NCI-H1048 (cell line): ENCODE measurements around the gene LRRC26.

ENCODE experiments used
- DNase-seq: peaks from one replicate; lab custom pipeline; 2025; lab: John Stamatoyannopoulos, UW

LRRC26 gene, protein sequence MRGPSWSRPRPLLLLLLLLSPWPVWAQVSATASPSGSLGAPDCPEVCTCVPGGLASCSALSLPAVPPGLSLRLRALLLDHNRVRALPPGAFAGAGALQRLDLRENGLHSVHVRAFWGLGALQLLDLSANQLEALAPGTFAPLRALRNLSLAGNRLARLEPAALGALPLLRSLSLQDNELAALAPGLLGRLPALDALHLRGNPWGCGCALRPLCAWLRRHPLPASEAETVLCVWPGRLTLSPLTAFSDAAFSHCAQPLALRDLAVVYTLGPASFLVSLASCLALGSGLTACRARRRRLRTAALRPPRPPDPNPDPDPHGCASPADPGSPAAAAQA

DNA sequence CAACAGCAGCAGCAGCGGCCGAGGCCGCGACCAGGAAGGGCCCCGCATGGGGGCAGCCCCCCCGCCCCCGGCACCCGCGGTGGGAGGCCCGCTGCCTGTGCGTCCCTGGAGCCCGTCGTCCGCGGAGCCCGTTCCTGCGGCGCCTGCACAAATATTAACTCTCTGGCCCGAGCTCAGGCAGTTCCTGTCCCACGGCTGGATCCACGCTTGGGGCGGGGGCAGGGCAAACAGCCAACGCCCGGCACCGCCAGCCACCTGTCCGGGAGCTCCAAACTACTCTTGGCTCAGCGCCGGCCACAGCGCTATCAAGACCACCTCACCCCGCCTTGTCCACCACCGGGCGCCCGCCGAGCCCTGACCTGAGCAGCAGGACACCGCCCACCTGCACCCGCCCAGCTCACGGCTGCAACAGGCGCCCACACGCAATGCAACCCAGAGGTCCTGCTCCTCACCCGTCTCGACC, at the start of gene LRRC26:
LRRC26 (minus strand) TSS at position 156 of the 463 bp plus-strand sequence; CDS start at position 48, 108 bp downstream.
- DNase-seq, result no peak

DNA sequence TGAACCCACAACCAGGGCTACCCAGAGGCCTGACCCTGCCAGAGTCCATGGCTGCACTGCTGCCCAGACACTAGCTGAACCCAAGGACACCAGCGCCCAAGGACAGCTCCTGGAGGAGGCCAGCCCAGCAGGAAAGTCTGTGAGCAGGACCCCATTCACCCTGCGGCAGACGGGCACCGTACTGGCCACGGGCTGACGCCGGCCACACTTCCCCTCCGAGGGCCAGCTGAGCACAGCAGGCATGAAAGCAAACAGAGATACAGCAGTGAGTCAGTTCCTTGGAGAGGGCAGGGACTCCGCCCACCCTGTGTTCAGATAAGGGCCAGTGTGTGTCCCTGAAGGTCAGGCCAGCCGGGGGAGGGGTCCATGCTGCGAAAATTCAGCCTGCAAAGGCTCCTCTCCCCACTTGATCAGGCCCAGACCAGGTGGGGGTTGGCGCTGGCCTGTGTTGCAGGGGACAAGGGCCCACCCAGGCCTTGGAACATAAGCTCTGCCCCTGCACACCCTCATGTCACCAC, 49.0 kb upstream of the LRRC26 start:
- no peak for DNase-seq

DNA sequence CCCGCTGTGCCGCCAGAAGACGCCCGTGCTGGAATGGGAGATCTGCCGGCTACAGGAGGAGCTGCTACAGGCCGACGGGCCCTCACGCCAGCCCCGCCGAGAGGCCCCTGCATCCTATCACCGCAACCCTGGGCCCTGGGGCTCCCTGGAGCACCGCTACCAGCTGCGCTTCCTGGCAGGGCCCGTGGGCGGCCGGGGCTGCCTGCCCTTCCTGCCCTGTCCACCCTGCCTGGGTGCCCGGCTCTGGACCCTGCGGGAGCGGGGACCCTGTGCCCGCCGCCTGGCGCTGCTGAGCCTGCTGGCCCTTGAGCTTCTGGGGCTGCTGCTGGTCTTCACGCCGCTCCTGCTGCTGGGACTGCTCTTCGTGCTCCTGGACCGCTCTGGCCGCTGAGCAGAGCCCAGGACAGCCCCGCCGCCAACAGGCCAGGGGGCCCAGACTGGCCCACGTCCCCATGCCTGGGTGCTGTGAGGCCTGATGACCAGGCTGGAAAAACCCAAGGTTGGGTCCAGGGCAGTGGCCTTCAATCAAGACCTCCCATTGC, 48.4 kb upstream of the LRRC26 start:
- no peak for DNase-seq

DNA sequence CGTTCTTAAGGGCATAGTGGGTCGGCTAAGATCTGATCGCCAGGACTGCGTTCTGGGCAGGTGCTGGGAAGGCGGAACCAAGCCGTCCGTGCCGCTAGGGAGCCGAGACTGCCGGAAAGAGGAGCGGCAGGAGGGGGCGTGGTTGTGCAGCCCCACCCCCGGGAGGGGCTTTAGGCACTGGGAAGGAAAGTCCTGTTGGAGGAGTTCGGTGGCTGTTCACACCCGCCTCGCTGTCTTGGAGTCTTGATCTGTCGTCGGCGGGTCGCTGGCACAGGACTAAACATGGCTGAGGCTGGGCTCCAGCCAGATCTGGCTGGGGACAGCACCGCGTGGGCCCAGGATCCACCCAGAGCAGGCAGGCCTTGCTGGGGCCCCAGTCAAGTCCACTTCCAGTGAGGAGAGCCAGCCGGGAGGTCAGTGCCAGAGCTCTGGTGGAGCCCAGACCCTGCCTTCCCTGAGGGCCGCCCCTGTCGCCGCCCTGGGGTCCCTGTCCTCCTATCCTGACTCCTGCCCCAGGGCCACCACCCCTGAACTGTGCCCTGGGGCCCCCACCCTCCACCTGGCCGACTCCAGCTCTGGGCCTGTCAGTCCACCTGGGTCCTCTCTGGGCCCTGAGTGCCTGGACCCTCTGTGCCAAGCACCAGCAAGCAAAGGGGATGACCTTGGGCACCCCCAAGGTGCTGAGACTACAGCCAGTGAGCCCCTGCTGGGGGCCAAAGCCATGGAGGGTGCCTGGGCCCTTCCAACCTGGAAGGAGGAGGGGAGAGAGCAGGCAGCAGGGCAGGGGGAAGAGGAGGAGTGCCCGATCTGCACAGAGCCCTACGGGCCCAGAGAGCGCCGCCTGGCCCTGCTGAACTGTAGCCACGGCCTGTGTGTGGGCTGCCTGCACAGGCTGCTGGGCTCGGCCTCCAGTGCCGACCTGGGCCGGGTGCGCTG, 47.7 kb upstream of the LRRC26 start:
- DNase-seq, result peak; percentile 48

DNA sequence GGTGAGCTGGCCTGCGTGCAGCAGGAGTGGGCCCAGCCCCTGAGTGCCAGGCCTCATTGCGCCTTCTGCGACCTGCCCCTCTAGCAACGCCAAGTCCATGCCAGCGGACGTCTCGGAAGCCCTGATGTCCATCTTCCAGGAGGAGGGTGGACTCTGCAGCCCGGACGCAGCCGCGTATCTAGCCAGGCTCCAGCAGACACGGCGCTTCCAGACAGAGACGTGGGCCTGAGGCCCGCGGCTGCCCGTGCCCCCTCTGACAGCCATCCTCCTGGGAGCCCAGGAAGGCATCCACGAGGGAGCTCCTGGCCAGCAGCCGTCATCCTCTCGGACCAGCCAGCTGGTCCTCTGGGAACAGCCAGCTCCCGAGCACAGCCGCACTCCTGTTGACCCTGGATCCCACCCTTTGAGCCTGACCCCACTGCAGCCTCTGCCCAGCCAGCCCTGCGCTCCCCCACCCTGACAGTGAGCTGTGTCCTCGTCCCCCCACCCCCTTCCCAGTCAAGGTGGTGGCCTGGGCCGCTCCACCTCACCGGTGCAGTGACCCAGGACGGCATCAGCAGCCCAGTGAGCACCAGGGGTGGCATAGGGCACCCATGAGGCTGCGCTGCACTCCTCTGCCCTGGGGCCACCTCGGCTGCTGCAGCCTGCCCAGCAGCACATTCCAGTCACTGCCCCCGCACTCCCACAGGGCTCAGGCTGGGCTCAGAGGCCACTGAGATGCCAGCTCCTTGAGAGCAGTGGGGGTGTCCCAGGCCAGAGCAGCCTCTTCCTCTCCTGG, 46.5 kb upstream of the LRRC26 start:
- no peak for DNase-seq

DNA sequence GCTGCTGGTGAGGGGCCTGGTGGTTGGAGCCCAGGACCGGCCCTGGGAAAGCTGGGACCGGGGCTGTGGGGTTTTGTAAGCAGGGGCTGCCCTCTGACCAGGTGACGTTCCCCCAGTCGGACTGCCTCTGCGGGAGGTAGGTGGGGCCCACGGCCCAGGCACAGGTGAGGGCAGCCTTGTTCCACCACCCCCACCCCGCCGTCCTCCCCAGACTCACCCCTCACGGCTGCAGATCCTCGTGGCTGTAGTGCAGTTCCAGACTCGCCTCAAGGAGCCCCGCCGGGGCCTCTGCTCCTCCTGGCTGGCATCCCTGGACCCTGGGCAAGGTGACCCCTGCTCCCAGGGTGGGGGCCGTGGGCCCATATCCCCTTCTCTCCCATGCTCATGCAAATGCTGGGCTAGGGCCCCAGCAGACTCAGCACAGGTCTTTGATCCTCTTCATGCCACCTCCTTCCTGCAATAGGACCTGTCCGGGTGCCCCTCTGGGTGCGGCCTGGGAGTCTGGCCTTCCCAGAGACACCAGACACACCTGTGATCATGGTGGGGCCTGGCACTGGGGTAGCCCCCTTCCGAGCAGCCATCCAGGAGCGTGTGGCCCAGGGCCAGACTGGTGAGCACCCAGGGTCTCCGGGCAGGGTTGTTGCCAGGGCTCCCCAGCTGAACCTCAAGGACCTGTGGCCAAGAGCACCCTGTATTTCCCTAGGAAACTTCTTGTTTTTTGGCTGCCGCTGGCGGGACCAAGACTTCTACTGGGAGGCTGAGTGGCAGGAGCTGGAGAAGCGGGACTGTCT, 45.5 kb upstream of the LRRC26 start:
- DNase-seq, result no peak

DNA sequence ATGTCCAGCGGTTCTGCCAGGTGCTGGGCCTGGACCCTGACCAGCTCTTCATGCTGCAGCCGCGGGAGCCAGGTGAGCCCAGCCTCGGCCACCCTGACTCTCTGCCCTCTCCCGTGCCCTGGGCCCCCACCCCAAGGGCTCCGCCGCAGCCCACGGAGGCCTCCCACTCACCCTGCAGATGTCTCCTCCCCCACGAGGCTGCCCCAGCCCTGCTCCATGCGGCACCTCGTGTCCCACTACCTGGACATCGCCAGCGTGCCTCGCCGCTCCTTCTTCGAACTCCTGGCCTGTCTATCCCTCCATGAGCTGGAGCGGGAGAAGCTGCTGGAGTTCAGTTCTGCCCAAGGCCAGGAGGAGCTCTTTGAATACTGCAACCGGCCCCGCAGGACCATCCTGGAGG, 44.8 kb upstream of the LRRC26 start:
- no peak for DNase-seq

DNA sequence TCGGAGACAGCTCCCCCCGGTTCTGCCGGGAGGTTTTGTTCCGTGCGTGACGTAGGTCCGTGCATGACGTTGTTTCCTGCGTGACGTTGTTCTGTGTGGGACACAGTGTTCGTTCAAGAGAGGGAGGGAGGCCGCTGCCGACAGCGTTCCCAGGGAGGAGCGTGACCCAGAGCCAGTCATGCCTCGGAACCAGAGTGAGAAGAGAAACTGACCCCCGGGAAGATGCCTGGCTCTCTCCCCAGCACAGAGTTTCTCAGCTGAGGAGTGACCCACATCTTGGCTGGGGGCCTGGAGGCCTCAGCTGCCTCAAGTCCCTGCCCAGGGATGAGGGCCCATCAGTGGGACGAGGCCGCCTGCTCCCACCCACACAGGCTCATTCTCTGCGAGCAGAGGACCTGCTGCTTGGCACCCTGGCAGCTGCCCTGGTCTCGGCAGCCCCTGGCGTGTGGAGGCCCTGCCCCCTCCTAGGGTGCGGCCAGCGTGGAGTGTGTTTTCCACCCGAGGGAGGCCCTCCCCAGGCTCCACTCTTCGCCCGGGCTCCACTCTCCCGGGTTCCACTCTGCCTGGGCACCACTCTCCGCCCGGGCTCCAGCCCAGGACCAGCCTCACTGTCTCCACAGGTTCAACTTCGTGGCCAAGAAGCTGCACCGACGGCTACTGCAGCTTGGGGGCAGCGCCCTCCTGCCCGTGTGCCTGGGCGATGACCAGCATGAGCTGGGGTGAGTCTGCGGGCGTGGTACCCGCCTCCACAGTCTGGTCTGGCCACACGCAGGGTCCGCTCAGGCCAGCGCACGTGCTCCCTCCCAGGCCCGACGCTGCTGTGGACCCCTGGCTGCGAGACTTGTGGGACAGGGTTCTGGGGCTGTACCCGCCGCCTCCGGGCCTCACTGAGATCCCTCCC, 43.6 kb upstream of the LRRC26 start:
- DNase-seq, result no peak

DNA sequence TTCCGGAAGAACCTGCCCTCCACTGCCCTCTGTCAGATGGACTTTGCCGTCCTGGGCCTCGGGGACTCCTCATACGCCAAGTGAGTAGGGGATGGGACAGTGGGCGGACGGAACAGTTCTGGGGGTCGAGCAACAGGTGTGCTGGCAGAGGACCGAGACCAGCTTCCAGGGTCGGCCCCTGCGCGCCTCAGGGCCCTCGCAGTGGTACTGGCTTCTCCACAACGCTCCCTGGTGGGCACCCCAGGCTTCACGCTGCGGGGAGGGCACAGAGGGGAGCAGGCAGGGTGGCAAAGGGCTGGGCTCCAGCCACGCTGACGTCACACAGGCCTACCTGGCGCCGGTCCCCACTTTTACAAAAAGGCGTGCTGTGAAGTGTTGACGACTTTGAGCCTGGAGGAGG, 42.7 kb upstream of the LRRC26 start:
- no peak for DNase-seq

DNA sequence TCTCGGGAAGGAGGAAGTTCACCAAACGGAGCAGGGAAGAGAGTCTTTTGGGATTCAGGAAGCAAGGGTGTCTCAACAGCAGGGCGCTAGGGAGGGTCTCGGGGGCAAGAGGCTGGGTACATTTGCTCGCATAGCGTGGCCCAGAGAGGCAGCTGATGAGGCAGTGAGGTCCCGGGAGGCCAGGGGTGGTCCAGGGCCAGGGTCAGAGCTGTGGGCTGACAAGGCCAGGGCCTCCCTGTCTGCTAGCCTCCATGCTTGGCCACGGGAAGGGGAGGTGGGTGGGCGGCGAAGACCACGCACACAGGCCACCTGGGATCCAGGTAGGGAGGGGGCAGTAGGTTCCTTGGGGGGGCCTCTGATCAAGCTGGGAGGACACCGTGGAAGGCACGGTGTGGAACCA, 41.7 kb upstream of the LRRC26 start:
- no peak for DNase-seq

DNA sequence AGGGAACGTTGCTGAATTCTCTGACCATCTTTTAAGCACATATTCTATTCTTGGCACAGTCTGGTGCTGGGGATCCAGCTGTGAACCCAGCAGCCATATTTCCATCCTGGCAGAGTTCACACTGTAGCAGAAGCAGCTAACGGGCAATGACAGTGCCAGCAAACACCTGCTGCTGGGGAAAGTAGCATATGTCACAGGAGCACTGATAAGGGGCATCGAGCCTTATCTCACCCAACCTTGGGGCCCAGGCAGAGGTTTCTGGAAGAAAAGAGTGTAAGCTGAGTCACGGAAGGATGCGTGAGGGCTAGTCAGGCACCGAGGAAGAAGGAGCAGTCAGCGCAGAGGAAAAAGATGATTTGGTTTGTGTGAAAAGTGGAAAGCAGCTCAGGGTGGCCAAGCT, 36.8 kb upstream of the LRRC26 start:
- no peak for DNase-seq

DNA sequence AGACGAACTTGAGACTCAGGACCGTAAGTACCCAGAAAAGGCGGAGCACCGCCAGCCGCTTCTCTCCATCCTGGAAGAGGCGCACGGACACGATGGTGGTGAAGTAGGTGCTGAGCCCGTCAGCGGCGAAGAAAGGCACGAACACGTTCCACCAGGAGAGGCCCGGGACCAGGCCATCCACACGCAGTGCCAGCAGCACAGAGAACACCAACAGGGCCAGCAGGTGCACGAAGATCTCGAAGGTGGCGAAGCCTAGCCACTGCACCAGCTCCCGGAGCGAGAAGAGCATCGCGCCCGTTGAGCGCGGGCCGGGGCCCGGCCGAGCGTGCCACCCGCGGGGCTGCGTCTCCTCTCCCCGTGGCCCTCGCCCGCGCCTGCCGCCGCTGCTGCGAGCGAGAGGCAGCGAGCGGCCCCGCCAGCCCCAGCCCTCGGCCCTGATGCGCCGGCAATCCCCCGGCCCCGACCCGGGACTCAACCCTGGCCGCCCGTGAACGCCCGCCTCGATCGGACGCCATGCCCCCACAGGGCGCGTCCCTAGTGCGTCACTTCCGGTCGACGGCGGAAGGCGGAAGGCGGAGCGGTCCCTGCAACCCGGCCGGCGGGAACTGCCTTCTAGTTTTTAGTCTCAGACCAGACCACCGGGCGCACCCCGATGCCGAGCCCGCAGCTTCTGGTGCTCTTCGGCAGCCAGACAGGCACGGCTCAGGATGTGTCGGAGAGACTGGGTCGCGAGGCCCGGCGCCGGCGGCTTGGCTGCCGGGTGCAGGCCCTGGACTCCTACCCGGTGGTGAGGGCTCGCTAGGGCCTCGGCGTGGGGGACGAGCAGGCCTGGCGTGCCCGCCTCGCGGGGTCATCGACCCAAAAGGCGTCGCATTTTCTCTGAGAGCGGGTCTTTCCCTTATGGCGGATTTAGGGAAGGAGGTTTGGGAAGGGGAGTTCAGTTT, 35.5 kb upstream of the LRRC26 start, which contains the start of the genes NDOR1 and TMEM203:
NDOR1 (plus strand) TSS at position 575 of the 944 bp plus-strand sequence; CDS start at position 653, 78 bp downstream.
TMEM203 (minus strand) TSS at position 523 of the 944 bp plus-strand sequence; CDS start at position 289, 234 bp downstream.
- DNase-seq, result peak; percentile 88

DNA sequence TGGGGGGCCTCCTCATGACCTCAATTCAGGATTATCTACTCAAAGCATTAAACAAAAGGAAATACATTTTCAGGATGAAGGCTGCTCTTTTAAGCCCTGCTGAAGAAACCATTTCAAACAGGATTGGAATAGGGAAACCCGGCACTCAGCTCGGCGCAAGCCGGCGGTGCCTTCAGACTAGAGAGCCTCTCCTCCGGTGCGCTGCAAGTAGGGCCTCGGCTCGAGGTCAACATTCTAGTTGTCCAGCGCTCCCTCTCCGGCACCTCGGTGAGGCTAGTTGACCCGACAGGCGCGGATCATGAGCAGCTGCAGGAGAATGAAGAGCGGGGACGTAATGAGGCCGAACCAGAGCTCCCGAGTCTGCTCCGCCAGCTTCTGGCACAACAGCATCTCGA, 34.9 kb upstream of the LRRC26 start:
- DNase-seq, result no peak

DNA sequence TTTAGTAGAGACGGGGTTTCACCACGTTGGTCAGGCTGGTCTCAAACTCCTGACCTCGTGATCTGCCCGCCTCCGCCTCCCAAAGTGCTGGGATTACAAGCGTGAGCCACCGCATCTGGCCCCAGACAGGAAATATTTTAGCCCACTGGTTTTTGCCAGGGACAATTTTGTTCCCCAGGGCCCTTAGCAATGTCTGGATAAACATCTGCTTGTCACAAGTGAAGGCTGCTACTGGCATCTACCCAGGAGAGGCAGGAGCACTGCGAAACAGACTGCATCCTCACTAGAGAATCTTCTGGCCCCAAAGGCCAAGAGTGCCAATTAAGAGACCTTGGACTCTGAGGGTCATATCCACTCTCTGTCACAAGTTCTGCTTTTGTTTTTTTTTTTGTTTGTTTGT, 33.1 kb upstream of the LRRC26 start:
- DNase-seq, result no peak

DNA sequence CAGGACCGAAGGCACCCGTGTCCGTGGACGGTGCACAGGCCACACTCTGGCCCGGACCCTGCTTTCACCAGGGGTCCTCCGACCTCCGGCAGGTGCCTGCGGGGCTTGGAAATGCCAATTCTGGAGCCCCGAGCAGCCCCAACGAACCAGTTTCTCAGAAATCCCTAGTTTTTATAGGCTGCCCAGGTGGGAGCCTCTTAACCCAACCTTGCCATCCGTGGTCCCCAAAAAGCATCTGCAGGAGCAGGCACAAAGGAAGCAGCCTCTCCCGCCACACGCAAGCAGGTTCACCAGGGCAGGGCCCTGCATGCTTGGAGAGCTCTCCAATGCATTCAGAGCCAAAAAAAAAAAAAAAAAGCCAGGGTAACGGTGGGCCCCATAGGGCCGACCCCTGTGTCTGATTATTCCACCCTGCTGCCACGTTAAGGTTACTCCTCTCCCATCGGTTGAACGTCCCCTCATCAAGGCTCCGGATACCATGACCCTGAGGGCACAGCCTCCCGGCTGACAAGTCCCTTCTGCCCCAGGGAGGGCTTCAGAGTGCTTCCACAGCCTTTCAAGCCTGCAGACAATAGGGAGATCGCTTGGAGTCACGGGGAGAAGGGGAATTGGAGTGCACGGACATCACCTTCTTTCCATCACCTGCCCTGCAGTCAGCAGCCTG, 31.5 kb upstream of the LRRC26 start:
- no peak for DNase-seq

DNA sequence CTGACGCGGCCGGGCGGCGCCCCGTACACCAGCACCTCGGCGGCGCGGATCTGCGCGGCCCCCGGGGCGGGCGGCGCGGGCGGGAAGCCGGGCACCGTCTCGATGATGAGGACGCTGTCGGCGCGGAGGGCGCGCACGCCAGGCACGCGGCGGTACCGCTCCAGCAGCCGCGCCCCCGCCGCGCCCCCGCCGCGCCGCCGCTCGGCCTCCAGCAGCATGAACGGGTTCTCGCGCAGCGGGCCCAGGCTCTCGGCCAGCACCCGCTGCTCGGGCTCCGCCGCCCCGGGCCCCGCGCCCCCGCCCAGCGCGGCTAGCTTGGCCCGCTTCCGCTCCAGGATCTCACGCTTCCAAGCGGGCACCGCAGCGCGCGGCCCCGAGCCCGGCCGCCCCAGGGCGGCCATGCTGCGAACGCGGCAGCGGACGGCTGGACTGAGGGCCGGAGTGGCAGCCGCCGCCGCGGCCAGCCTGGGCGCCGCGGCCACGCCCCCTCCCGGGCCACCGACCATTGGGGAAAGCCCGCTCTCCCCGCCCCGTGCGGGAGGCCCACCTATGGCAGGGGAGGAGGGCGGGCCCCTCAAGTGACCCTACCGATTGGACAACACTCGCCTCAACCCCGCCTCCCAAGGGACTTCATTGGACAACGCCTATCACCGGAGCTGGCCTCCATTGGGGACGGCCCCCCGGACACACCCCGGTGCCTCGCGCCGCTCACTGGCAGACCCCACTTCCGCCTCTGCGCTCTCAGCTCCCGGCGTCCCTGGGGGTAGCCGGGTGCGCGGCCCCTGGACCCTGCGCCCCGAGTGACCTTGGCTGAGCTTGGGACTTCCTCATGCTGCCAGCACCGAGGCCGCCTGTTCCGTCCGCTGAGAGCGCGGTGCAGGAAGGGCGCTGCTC, 30.7 kb upstream of the LRRC26 start, which contains the start of gene TPRN:
TPRN (minus strand) TSS at position 431 of the 894 bp plus-strand sequence; CDS start at position 401, 30 bp downstream.
- peak; percentile 95 for DNase-seq
